HepG2 (cell line): ENCODE measurements around the gene C11orf24. TPM values are rescaled to one million over a fixed set of nuclear protein-coding genes. Genes with fewer than 3 reads are reported as not detected.

ENCODE experiments used
- AHR ChIP-seq: IDR thresholded peaks from 2 replicates; pipeline ENCODE4 v1.6.1; 2018; ENCODE audit warnings: missing genetic modification reagents, missing compliant biosample characterization
- CENPT ChIP-seq: sonication (generic); formaldehyde crosslinking; IDR thresholded peaks from 2 replicates; pipeline ENCODE4 v1.8.0; 2022; ENCODE audit warnings: low read depth, mild to moderate bottlenecking, moderate library complexity, missing genetic modification reagents
- DRAP1 ChIP-seq: IDR thresholded peaks from 2 replicates; pipeline ENCODE4 v1.6.1; 2016; ENCODE audit warnings: missing genetic modification reagents, missing compliant biosample characterization
- KDM6A ChIP-seq: IDR thresholded peaks from 2 replicates; pipeline ENCODE4 v1.6.1; 2016; ENCODE audit warnings: low read depth
- KMT2B ChIP-seq: IDR thresholded peaks from 2 replicates; pipeline ENCODE4 v1.6.1; 2016; ENCODE audit warnings: missing genetic modification reagents, missing compliant biosample characterization
- WIZ ChIP-seq: sonication (generic); formaldehyde crosslinking; IDR thresholded peaks from 2 replicates; pipeline ENCODE4 v1.5.1; 2020; ENCODE audit warnings: mild to moderate bottlenecking, missing genetic modification reagents
- ZBTB20 ChIP-seq: sonication (generic); formaldehyde crosslinking; IDR thresholded peaks from 2 replicates; pipeline ENCODE4 v1.8.1; 2023; ENCODE audit warnings: missing genetic modification reagents, low read depth, mild to moderate bottlenecking, borderline replicate concordance
- ZFP62 ChIP-seq: sonication (generic); formaldehyde crosslinking; IDR thresholded peaks from 2 replicates; pipeline ENCODE4 v1.4.0; 2020; ENCODE audit warnings: missing genetic modification reagents
- ZNF251 ChIP-seq: sonication (generic); formaldehyde crosslinking; IDR thresholded peaks from 2 replicates; pipeline ENCODE4 v1.9.0; 2021; ENCODE audit warnings: mild to moderate bottlenecking, missing genetic modification reagents
- ZNF329 ChIP-seq: sonication (generic); formaldehyde crosslinking; IDR thresholded peaks from 2 replicates; pipeline ENCODE4 v1.9.0; 2021; ENCODE audit warnings: low read depth, mild to moderate bottlenecking, missing genetic modification reagents
- ZNF354B ChIP-seq: sonication (generic); formaldehyde crosslinking; IDR thresholded peaks from 2 replicates; pipeline ENCODE4 v1.8.0; 2022; ENCODE audit warnings: mild to moderate bottlenecking, missing genetic modification reagents
- ZNF564 ChIP-seq: sonication (generic); formaldehyde crosslinking; IDR thresholded peaks from 2 replicates; pipeline ENCODE4 v1.8.1; 2023; ENCODE audit warnings: mild to moderate bottlenecking, missing genetic modification reagents
- ZNF619 ChIP-seq: sonication (generic); formaldehyde crosslinking; IDR thresholded peaks from 2 replicates; pipeline ENCODE4 v1.4.0; 2020; ENCODE audit warnings: mild to moderate bottlenecking, missing genetic modification reagents
- ZNF788 ChIP-seq: sonication (generic); formaldehyde crosslinking; IDR thresholded peaks from 2 replicates; pipeline ENCODE4 v1.5.0; 2020; ENCODE audit warnings: mild to moderate bottlenecking, missing genetic modification reagents, borderline replicate concordance
- polyA plus RNA-seq, 8 experiments: library from polyadenylated mRNA; depleted of rRNA in 3 of 8; stranded (reverse) in 7 of 8; unstranded in 1 of 8; fragments of >200 nt; fragmentation: Illumina TruSeq in 4 of 8; extraction: Trizol in 4 of 8; gene quantifications; 2 replicates each; pipeline versions ENCODE4 v1.2.1 to v1.2.3, GENCODE V29; 2011 to 2016; ENCODE audit warnings: low read depth in 4 of 8, missing spikeins in 1 of 8, mixed read lengths in 1 of 8; ENCODE audit not compliant: insufficient read depth in 1 of 8
- total RNA-seq, 5 experiments: library from RNA; depleted of rRNA; stranded (reverse); fragments of >200 nt; fragmentation: Illumina TruSeq; extraction: Trizol; gene quantifications; 2 replicates each; pipeline ENCODE4 v1.2.3, GENCODE V29; 2016; ENCODE audit warnings: low read depth in 1 of 5
- TF ChIP-seq, protein P1 (sequence below): sonication (generic); formaldehyde crosslinking; IDR thresholded peaks from 2 replicates; pipeline ENCODE4 v1.5.0; 2020; ENCODE audit warnings: mild to moderate bottlenecking, missing genetic modification reagents, borderline replicate concordance
- TF ChIP-seq, protein P2 (sequence below): sonication (generic); formaldehyde crosslinking; IDR thresholded peaks from 2 replicates; pipeline ENCODE4 v1.9.0; 2021; ENCODE audit warnings: missing genetic modification reagents, borderline replicate concordance
- TF ChIP-seq, protein P3 (sequence below), 2 experiments: IDR thresholded peaks; 2 replicates each; pipeline ENCODE4 v1.6.1; 2011 to 2012; ENCODE audit warnings: low read length in 2 of 2, borderline replicate concordance in 1 of 2, low read depth in 1 of 2, mild to moderate bottlenecking in 1 of 2, moderate library complexity in 1 of 2

The C11orf24 gene
- total and polyA plus RNA-seq, 2 of the 13 experiments (the other 11 are each of a cell fraction or from before 2014, with no cell fraction given), result 52.9 to 55.5 TPM

DNA sequence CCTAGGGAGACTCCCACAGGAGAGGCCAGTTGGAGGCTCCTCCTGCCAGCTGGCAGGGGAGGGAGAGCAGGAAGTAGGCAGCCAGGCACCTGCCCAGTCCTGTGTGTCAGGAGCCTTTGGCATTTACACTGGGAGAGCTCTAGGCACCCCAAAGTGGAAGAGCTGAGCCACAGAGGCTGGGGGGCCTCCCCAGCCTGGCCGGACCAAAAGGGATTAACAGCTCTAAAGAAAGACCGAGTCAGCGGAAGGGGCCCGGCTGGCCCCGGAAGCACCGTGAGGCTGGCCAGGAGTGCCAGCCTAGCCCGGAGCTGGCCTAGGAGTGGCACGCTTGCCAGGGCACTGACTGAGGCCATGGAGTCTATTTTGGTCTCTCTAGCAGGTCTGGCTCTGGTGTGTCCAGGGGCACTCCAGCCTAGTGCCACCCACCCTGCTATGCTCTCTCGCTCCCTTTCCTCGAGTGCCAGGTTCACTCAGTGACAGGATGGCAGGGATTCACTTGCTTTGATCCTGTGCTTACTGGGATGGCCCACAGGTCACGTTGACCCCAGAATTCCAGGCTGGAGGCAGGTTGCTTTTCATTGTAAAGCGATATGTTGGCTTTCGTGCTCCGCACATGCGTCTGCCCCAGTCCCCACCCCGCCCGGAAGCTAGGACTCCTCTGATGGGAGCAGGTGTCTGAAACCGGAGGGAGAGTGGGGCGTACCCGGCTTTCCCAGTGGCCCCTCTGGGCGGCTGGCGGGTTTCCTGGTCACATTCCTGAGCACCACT is 55.4 kb downstream of the C11orf24 start (continued):
- no peak for TF ChIP-seq ZNF564 (CRISPR knock-in tag)
- no peak for TF ChIP-seq ZBTB20 (CRISPR knock-in tag)
- TF ChIP-seq ZNF354B (CRISPR knock-in tag), result no peak
- TF ChIP-seq KDM6A, result no peak
- no peak for TF ChIP-seq WIZ (CRISPR knock-in tag)
- no peak for TF ChIP-seq ZNF251 (CRISPR knock-in tag)
- TF ChIP-seq ZFP62 (CRISPR knock-in tag), result no peak
- no peak for TF ChIP-seq ZNF619 (CRISPR knock-in tag)
- TF ChIP-seq CENPT (CRISPR knock-in tag), result no peak
- TF ChIP-seq ZNF788 (CRISPR knock-in tag), result no peak
- TF ChIP-seq, protein P1, sequence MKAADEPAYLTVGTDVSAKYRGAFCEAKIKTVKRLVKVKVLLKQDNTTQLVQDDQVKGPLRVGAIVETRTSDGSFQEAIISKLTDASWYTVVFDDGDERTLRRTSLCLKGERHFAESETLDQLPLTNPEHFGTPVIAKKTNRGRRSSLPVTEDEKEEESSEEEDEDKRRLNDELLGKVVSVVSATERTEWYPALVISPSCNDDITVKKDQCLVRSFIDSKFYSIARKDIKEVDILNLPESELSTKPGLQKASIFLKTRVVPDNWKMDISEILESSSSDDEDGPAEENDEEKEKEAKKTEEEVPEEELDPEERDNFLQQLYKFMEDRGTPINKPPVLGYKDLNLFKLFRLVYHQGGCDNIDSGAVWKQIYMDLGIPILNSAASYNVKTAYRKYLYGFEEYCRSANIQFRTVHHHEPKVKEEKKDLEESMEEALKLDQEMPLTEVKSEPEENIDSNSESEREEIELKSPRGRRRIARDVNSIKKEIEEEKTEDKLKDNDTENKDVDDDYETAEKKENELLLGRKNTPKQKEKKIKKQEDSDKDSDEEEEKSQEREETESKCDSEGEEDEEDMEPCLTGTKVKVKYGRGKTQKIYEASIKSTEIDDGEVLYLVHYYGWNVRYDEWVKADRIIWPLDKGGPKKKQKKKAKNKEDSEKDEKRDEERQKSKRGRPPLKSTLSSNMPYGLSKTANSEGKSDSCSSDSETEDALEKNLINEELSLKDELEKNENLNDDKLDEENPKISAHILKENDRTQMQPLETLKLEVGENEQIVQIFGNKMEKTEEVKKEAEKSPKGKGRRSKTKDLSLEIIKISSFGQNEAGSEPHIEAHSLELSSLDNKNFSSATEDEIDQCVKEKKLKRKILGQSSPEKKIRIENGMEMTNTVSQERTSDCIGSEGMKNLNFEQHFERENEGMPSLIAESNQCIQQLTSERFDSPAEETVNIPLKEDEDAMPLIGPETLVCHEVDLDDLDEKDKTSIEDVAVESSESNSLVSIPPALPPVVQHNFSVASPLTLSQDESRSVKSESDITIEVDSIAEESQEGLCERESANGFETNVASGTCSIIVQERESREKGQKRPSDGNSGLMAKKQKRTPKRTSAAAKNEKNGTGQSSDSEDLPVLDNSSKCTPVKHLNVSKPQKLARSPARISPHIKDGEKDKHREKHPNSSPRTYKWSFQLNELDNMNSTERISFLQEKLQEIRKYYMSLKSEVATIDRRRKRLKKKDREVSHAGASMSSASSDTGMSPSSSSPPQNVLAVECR (CRISPR knock-in tag), result no peak; the same call in 1 of the 2 replicates
- TF ChIP-seq DRAP1 (CRISPR knock-in tag), result no peak
- TF ChIP-seq AHR (CRISPR knock-in tag), result no peak
- TF ChIP-seq ZNF329, result no peak
- TF ChIP-seq, protein P2, sequence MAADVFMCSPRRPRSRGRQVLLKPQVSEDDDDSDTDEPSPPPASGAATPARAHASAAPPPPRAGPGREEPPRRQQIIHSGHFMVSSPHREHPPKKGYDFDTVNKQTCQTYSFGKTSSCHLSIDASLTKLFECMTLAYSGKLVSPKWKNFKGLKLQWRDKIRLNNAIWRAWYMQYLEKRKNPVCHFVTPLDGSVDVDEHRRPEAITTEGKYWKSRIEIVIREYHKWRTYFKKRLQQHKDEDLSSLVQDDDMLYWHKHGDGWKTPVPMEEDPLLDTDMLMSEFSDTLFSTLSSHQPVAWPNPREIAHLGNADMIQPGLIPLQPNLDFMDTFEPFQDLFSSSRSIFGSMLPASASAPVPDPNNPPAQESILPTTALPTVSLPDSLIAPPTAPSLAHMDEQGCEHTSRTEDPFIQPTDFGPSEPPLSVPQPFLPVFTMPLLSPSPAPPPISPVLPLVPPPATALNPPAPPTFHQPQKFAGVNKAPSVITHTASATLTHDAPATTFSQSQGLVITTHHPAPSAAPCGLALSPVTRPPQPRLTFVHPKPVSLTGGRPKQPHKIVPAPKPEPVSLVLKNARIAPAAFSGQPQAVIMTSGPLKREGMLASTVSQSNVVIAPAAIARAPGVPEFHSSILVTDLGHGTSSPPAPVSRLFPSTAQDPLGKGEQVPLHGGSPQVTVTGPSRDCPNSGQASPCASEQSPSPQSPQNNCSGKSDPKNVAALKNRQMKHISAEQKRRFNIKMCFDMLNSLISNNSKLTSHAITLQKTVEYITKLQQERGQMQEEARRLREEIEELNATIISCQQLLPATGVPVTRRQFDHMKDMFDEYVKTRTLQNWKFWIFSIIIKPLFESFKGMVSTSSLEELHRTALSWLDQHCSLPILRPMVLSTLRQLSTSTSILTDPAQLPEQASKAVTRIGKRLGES, result no peak
- TF ChIP-seq KMT2B (CRISPR knock-in tag), result no peak; the same call in 1 of the 2 replicates
- TF ChIP-seq, protein P3, sequence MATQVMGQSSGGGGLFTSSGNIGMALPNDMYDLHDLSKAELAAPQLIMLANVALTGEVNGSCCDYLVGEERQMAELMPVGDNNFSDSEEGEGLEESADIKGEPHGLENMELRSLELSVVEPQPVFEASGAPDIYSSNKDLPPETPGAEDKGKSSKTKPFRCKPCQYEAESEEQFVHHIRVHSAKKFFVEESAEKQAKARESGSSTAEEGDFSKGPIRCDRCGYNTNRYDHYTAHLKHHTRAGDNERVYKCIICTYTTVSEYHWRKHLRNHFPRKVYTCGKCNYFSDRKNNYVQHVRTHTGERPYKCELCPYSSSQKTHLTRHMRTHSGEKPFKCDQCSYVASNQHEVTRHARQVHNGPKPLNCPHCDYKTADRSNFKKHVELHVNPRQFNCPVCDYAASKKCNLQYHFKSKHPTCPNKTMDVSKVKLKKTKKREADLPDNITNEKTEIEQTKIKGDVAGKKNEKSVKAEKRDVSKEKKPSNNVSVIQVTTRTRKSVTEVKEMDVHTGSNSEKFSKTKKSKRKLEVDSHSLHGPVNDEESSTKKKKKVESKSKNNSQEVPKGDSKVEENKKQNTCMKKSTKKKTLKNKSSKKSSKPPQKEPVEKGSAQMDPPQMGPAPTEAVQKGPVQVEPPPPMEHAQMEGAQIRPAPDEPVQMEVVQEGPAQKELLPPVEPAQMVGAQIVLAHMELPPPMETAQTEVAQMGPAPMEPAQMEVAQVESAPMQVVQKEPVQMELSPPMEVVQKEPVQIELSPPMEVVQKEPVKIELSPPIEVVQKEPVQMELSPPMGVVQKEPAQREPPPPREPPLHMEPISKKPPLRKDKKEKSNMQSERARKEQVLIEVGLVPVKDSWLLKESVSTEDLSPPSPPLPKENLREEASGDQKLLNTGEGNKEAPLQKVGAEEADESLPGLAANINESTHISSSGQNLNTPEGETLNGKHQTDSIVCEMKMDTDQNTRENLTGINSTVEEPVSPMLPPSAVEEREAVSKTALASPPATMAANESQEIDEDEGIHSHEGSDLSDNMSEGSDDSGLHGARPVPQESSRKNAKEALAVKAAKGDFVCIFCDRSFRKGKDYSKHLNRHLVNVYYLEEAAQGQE (IDR thresholded peaks at IDR 0.05; ENCODE audit: borderline replicate concordance in 1 of 2, low read depth in 1 of 2, low read length in 2 of 2), result no peak
